HG03432 (cell line): Measurements from ENCODE around the gene NF2.

Experiments used
- ATAC-seq: cut with Tn5 transposase; IDR thresholded peaks from one replicate; pipeline ENCODE4 v1.9.1; 2021; ENCODE audit warnings: mild to moderate bottlenecking, moderate library complexity; ENCODE audit not compliant: unreplicated experiment

The NF2 gene

DNA sequence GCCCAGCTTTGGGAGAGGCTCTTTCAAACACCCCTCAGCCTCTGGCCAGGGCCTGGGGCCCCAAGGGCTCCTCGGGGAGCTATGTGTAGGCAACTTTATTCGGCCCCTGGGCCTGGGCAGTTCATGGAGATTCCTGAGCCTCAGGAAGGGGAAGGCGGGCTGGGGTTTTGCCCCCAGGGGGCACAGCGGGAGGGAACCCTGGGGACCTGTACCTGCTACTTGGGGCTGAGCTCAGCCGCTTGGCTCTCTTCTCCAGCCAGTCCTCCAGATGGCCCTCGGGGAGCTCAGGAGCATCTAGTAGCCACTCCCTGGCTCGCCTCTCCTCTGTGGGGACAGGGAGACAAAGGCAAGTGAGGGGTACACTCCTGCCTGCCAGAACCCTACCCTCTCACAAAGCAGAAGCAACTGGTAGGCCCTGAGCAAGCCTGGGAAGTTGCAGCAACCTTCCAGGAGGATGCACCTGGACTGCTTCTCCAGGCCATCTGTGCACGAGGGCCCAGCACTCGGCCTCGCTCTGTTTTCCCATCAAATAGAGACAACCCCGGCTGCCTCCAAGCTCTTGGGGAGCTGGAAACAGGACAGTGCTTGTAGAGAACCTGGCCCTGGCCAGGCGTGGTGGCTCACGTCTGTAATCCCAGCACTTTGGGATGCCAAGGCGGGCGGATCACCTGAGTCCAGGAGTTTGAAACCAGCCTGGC is 134.8 kb downstream of the NF2 start:
- ATAC-seq = no peak

DNA sequence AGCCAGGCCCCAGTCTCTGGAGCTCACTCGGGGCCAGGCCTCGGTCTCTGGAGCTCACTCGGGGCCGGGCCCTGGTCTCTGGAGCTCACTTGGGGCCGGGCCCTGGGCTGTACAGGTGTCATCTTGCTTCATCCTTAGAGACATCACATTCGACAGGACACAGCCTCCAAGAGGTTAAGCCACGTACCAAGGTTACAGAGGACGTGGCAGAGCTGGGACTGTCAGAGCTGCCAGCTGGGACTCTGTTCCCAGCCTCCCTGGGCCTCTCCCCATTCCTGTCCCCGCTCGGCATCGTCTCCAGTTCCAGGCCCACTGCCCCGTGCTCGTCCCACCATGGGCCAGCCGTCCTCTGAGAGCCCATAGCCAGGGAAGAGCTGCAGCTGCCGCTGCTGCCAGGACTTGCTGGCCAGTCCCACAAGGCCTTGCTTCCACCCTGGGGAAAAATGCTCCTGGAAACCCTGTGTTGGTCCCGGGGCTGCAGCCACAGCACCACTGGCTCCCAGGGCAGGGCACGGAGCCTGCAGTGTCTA is 136.0 kb downstream of the NF2 start:
- no peak for ATAC-seq

- no peak for ATAC-seq
Observed at GRCh38 chr22:29740216-29740615, 136.8 kb downstream of the NF2 start.

- ATAC-seq = no peak
Observed at GRCh38 chr22:29741926-29742325, 138.5 kb downstream of the NF2 start.

DNA sequence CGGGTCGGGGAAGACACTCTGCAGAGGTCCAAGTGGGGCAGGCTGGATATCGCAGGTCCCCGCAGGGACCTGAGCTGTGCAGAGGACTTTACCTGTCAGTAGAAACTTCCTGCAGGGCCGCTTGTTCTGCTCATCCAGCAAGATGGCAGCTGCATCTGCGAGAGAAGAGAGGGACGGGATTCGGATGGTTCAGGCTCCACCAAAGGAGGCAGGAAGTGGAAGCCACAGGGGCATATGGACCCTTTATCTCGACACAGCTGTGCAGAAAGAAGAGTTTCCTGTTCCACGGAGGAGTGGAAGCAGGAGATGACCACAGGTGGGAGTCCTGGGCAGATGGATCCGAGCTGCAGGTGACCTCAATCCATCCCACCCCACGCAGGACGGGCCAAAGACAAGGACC is 138.9 kb downstream of the NF2 start:
- no peak for ATAC-seq

GRCh38 chr22:29744902-29745301 is 141.5 kb downstream of the NF2 start:
- ATAC-seq = no peak

GRCh38 chr22:29747832-29748231 is 144.4 kb downstream of the NF2 start:
- ATAC-seq = no peak
